ENCODE data around the gene MAGI2.

DNA sequence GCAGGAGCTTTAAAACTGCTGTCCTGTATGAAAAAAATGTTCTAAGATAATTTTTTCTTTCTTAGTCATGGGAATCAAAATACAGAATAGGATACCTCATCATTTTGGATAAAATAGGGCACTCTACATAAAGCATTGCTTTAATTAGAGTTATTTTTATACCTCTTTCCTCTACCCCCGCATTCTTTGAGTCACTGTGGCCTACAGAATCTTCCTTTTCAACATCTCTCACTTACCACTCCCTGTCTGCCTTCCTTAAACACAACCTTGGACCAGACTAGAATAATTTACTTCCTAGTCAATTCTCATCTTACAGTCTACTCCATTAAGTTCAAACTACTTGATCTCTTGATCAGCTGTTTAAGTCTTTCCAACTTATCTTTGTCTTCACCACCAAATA lies 1192.6 kb downstream of the MAGI2 start:
- TF ChIP-seq, protein P1, sequence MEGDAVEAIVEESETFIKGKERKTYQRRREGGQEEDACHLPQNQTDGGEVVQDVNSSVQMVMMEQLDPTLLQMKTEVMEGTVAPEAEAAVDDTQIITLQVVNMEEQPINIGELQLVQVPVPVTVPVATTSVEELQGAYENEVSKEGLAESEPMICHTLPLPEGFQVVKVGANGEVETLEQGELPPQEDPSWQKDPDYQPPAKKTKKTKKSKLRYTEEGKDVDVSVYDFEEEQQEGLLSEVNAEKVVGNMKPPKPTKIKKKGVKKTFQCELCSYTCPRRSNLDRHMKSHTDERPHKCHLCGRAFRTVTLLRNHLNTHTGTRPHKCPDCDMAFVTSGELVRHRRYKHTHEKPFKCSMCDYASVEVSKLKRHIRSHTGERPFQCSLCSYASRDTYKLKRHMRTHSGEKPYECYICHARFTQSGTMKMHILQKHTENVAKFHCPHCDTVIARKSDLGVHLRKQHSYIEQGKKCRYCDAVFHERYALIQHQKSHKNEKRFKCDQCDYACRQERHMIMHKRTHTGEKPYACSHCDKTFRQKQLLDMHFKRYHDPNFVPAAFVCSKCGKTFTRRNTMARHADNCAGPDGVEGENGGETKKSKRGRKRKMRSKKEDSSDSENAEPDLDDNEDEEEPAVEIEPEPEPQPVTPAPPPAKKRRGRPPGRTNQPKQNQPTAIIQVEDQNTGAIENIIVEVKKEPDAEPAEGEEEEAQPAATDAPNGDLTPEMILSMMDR (conservative IDR thresholded peaks at IDR 0.05; ENCODE audit: low read depth, low read length), result no peak
- TF ChIP-seq EZH2 (IDR thresholded peaks at IDR 0.05; ENCODE audit: borderline replicate concordance, low read depth, low read length, poor library complexity, severe bottlenecking), result no peak

All from A673 (cell line).